Liver (tissue), 9 donors: ENCODE data around the gene BTBD9. TPM values are rescaled to one million over a fixed set of nuclear protein-coding genes. Genes with fewer than 3 reads are reported as not detected.

Experiments used
- DNase-seq: peaks from one replicate; pipeline ENCODE4 v3.0.0-alpha.2; 2017; ENCODE audit warnings: low spot score
- H3K27ac ChIP-seq, 2 donors: one replicate each; pipeline ENCODE4 v1.7.0; 2013; ENCODE audit warnings: inconsistent platforms in 2 of 2, low read length in 2 of 2, control low read depth in 1 of 2, low read depth in 1 of 2, mild to moderate bottlenecking in 1 of 2
- H3K27me3 ChIP-seq, 4 donors: one replicate each; pipeline versions ENCODE4 v1.6.1 to v1.7.0; 2013; ENCODE audit warnings: low read length in 3 of 4, inconsistent platforms in 1 of 4, mild to moderate bottlenecking in 1 of 4, moderate library complexity in 1 of 4; ENCODE audit not compliant: control insufficient read depth in 4 of 4, insufficient read depth in 4 of 4
- H3K36me3 ChIP-seq, 4 donors: one replicate each; pipeline versions ENCODE4 v1.6.1 to v1.7.0; 2013; ENCODE audit warnings: low read length in 3 of 4, mild to moderate bottlenecking in 3 of 4, low read depth in 1 of 4, moderate library complexity in 1 of 4; ENCODE audit not compliant: control insufficient read depth in 4 of 4, insufficient read depth in 3 of 4
- H3K4me1 ChIP-seq, 4 donors: one replicate each; pipeline versions ENCODE4 v1.6.1 to v1.7.0; 2013; ENCODE audit warnings: low read length in 3 of 4, mild to moderate bottlenecking in 3 of 4, moderate library complexity in 1 of 4; ENCODE audit not compliant: control insufficient read depth in 4 of 4, insufficient read depth in 4 of 4
- H3K4me3 ChIP-seq, 3 donors: one replicate each; pipeline versions ENCODE4 v1.6.1 to v1.7.0; 2013; ENCODE audit warnings: low read length in 3 of 3, control low read depth in 1 of 3, low read depth in 1 of 3, mild to moderate bottlenecking in 1 of 3
- H3K9ac ChIP-seq, 2 donors: one replicate each; pipeline ENCODE4 v1.7.0; 2013; ENCODE audit warnings: low read length in 2 of 2, mild to moderate bottlenecking in 2 of 2, moderate library complexity in 2 of 2, control low read depth in 1 of 2, low read depth in 1 of 2
- H3K9me3 ChIP-seq, 4 donors: one replicate each; pipeline versions ENCODE4 v1.6.1 to v1.7.0; 2013; ENCODE audit warnings: low read length in 3 of 4; ENCODE audit not compliant: control insufficient read depth in 4 of 4
- EGR1 ChIP-seq, 2 donors: IDR thresholded peaks; 2 replicates each; pipeline ENCODE4 v1.6.1; 2016 to 2018; ENCODE audit warnings: antibody characterized with exemption in 2 of 2, low read depth in 2 of 2
- FOXA1 ChIP-seq: IDR thresholded peaks from 2 replicates; pipeline ENCODE4 v1.6.1; 2016; ENCODE audit warnings: antibody characterized with exemption
- FOXA2 ChIP-seq: IDR thresholded peaks from 2 replicates; pipeline ENCODE4 v1.6.1; 2016; ENCODE audit warnings: antibody characterized with exemption
- GABPA ChIP-seq, 2 donors: IDR thresholded peaks in 1 of 2; conservative IDR thresholded peaks in 1 of 2; 2 replicates each; pipeline ENCODE4 v1.6.1; 2016; ENCODE audit warnings: antibody characterized with exemption in 2 of 2, mild to moderate bottlenecking in 1 of 2, moderate library complexity in 1 of 2
- HNF4A ChIP-seq, 2 donors: conservative IDR thresholded peaks; 2 replicates each; pipeline ENCODE4 v1.6.1; 2016; ENCODE audit warnings: antibody characterized with exemption in 2 of 2, mild to moderate bottlenecking in 2 of 2
- HNF4G ChIP-seq: IDR thresholded peaks from 2 replicates; pipeline ENCODE4 v1.6.1; 2016; ENCODE audit warnings: antibody characterized with exemption
- JUND ChIP-seq, 2 donors: IDR thresholded peaks; 2 replicates each; pipeline ENCODE4 v1.6.1; 2016; ENCODE audit warnings: antibody characterized with exemption in 2 of 2
- NR2F2 ChIP-seq: IDR thresholded peaks from 2 replicates; pipeline ENCODE4 v1.6.1; 2016; ENCODE audit warnings: antibody characterized with exemption
- RAD21 ChIP-seq, 2 donors: IDR thresholded peaks; 2 replicates each; pipeline ENCODE4 v1.6.1; 2016; ENCODE audit warnings: antibody characterized with exemption in 2 of 2, mild to moderate bottlenecking in 2 of 2
- REST ChIP-seq: IDR thresholded peaks from 2 replicates; pipeline ENCODE4 v1.6.1; 2016; ENCODE audit warnings: antibody characterized with exemption, mild to moderate bottlenecking
- RXRA ChIP-seq, 2 donors: IDR thresholded peaks; 2 replicates each; pipeline ENCODE4 v1.6.1; 2017 to 2018; ENCODE audit warnings: antibody characterized with exemption in 2 of 2, mild to moderate bottlenecking in 1 of 2
- SP1 ChIP-seq: IDR thresholded peaks from 2 replicates; pipeline ENCODE4 v1.6.1; 2018; ENCODE audit warnings: antibody characterized with exemption, mild to moderate bottlenecking
- TAF1 ChIP-seq: conservative IDR thresholded peaks from 2 replicates; pipeline ENCODE4 v1.6.1; 2016; ENCODE audit warnings: antibody characterized with exemption, mild to moderate bottlenecking
- YY1 ChIP-seq: IDR thresholded peaks from 2 replicates; pipeline ENCODE4 v1.6.1; 2016; ENCODE audit warnings: antibody characterized with exemption, mild to moderate bottlenecking
- WGBS: extraction: QIAGEN DNeasy Blood & Tissue Kit; methylation state at CpG from one replicate; pipeline ENCODE4 v1.1.7; 2013; 5-methylcytosine and 5-hydroxymethylcytosine counted together
- polyA plus RNA-seq, 2 donors: library from polyadenylated mRNA; stranded (reverse) in 1 of 2; unstranded in 1 of 2; fragments of 200-250 nt in 1 of 2; fragments of >200 nt in 1 of 2; fragmentation: Nextera tagmentation in 1 of 2; extraction: Ambion mirVana in 1 of 2; gene quantifications; one replicate each; pipeline versions ENCODE4 v1.2.1 to v1.2.3, GENCODE V29; 2013 to 2015
- total RNA-seq, 2 donors: library from RNA; depleted of rRNA; stranded (reverse); fragments of >200 nt; gene quantifications; one replicate each; pipeline ENCODE4 v1.2.3, GENCODE V29; 2014
- TF ChIP-seq, protein P1 (sequence below): IDR thresholded peaks from 2 replicates; pipeline ENCODE4 v1.6.1; 2016; ENCODE audit warnings: antibody characterized with exemption
- TF ChIP-seq, protein P2 (sequence below): fragments of 150-350 bp; IDR thresholded peaks from 2 replicates; pipeline ENCODE4 v1.5.1; 2017; ENCODE audit warnings: improper control_type of control experiment, low read depth, low read length; ENCODE audit not compliant: missing input control
- TF ChIP-seq, protein P3 (sequence below): IDR thresholded peaks from 2 replicates; pipeline ENCODE4 v1.6.1; 2016; ENCODE audit warnings: antibody characterized with exemption
- TF ChIP-seq, protein P4 (sequence below): IDR thresholded peaks from 2 replicates; pipeline ENCODE4 v1.6.1; 2016; ENCODE audit warnings: antibody characterized with exemption
- donor health status: healthy.
- donor health status: healthy.
- donor health status: healthy.
- donor health status: healthy.
- donor health status: healthy.

BTBD9 gene
- total and polyA plus RNA-seq, 4 donors: 2.0 to 12.4 (median 5.7) TPM

- Histone ChIP-seq H3K4me3 (no peak overlapping the region), H3K4me1 (peaks cover 6 to 41% (median 23%) of the 10 kb centered on the region in 4 donors), H3K36me3 (no peaks in the 10 kb centered on the region), H3K27ac (peak overlapping the region in 1 of 2 donors; percentile 8), H3K27me3 (no peaks in the 10 kb centered on the region), H3K9me3 (no peaks in the 10 kb centered on the region), H3K9ac (no peak overlapping the region)
- TF ChIP-seq EGR1 (IDR thresholded peaks at IDR 0.05; ENCODE audit: low read depth in 2 of 2): no peak
- TF ChIP-seq RXRA (IDR thresholded peaks at IDR 0.05): peak in 1 of 2 donors; percentile 8
- no peak for DNase-seq
- WGBS: 59% methylated on average over 3 of the region's 3 CpGs
These were observed 232.5 kb downstream of the BTBD9 start for GRCh38 chr6:38407192-38407591.

GRCh38 chr6:38406096-38406495 lies 233.6 kb downstream of the BTBD9 start:
- H3K27ac ChIP-seq: no peak overlapping the region
- H3K4me3 ChIP-seq: no peak overlapping the region
- H3K9ac ChIP-seq: no peak overlapping the region
- no peak for DNase-seq
- peaks cover 6 to 41% (median 23%) of the 10 kb centered on the region in 4 donors for H3K4me1 ChIP-seq
- WGBS: 89% methylated on average over 1 of the region's 1 CpG
- H3K27me3 ChIP-seq: no peaks in the 10 kb centered on the region
- H3K9me3 ChIP-seq: no peaks in the 10 kb centered on the region
- TF ChIP-seq RXRA (IDR thresholded peaks at IDR 0.05) (no peak), SP1 (no peak), JUND (IDR thresholded peaks at IDR 0.05) (no peak), YY1 (no peak), RAD21 (IDR thresholded peaks at IDR 0.05) (no peak), NR2F2 (no peak), GABPA (IDR thresholded peaks at IDR 0.05 in 1 of 2, conservative IDR thresholded peaks at IDR 0.05 in 1 of 2) (no peak), REST (no peak), HNF4G (no peak), EGR1 (IDR thresholded peaks at IDR 0.05; ENCODE audit: low read depth in 2 of 2) (no peak), FOXA2 (no peak), FOXA1 (no peak), HNF4A (conservative IDR thresholded peaks at IDR 0.05) (no peak), TAF1 (no peak)
- TF ChIP-seq, protein P1, sequence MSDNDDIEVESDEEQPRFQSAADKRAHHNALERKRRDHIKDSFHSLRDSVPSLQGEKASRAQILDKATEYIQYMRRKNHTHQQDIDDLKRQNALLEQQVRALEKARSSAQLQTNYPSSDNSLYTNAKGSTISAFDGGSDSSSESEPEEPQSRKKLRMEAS: no peak
- TF ChIP-seq, protein P2, sequence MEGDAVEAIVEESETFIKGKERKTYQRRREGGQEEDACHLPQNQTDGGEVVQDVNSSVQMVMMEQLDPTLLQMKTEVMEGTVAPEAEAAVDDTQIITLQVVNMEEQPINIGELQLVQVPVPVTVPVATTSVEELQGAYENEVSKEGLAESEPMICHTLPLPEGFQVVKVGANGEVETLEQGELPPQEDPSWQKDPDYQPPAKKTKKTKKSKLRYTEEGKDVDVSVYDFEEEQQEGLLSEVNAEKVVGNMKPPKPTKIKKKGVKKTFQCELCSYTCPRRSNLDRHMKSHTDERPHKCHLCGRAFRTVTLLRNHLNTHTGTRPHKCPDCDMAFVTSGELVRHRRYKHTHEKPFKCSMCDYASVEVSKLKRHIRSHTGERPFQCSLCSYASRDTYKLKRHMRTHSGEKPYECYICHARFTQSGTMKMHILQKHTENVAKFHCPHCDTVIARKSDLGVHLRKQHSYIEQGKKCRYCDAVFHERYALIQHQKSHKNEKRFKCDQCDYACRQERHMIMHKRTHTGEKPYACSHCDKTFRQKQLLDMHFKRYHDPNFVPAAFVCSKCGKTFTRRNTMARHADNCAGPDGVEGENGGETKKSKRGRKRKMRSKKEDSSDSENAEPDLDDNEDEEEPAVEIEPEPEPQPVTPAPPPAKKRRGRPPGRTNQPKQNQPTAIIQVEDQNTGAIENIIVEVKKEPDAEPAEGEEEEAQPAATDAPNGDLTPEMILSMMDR: no peak
- TF ChIP-seq, protein P3, sequence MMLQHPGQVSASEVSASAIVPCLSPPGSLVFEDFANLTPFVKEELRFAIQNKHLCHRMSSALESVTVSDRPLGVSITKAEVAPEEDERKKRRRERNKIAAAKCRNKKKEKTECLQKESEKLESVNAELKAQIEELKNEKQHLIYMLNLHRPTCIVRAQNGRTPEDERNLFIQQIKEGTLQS: no peak
- TF ChIP-seq, protein P4, sequence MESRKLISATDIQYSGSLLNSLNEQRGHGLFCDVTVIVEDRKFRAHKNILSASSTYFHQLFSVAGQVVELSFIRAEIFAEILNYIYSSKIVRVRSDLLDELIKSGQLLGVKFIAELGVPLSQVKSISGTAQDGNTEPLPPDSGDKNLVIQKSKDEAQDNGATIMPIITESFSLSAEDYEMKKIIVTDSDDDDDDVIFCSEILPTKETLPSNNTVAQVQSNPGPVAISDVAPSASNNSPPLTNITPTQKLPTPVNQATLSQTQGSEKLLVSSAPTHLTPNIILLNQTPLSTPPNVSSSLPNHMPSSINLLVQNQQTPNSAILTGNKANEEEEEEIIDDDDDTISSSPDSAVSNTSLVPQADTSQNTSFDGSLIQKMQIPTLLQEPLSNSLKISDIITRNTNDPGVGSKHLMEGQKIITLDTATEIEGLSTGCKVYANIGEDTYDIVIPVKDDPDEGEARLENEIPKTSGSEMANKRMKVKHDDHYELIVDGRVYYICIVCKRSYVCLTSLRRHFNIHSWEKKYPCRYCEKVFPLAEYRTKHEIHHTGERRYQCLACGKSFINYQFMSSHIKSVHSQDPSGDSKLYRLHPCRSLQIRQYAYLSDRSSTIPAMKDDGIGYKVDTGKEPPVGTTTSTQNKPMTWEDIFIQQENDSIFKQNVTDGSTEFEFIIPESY: no peak
- H3K36me3 ChIP-seq: no peaks in the 10 kb centered on the region
